GM12891 (cell line): ENCODE data around the gene ALCAM.

Experiments used
- DNase-seq: peaks from one replicate; pipeline ENCODE4 v3.0.0; 2011; ENCODE audit warnings: low spot score; ENCODE audit not compliant: insufficient read length
- FAIRE-seq: peaks from 2 replicates; lab custom pipeline; 2011; peaks lifted over from hg19 to GRCh38; lab: Jason Lieb, UNC
- PAX5 ChIP-seq: IDR thresholded peaks from 2 replicates; pipeline ENCODE4 v1.6.1; 2011; ENCODE audit warnings: low read length, moderate library complexity, mild to moderate bottlenecking; ENCODE audit not compliant: insufficient read depth, severe bottlenecking
- POLR2A ChIP-seq: IDR thresholded peaks from 2 replicates; pipeline ENCODE4 v1.6.1; 2011; ENCODE audit warnings: low read depth, low read length, control low read depth
- POLR2AphosphoS5 ChIP-seq: IDR thresholded peaks from 2 replicates; pipeline ENCODE4 v1.6.1; 2011; ENCODE audit warnings: low read depth, low read length, control low read depth
- POU2F2 ChIP-seq: IDR thresholded peaks from 2 replicates; pipeline ENCODE4 v1.6.1; 2011; ENCODE audit warnings: low read depth, mild to moderate bottlenecking, control low read depth, low read length, moderate library complexity
- SPI1 ChIP-seq: IDR thresholded peaks from 2 replicates; pipeline ENCODE4 v1.6.1; 2011; ENCODE audit warnings: low read depth, low read length, control low read depth
- TAF1 ChIP-seq: IDR thresholded peaks from 2 replicates; pipeline ENCODE4 v1.6.1; 2011; ENCODE audit warnings: low read depth, low read length, control low read depth

Gene ALCAM

DNA sequence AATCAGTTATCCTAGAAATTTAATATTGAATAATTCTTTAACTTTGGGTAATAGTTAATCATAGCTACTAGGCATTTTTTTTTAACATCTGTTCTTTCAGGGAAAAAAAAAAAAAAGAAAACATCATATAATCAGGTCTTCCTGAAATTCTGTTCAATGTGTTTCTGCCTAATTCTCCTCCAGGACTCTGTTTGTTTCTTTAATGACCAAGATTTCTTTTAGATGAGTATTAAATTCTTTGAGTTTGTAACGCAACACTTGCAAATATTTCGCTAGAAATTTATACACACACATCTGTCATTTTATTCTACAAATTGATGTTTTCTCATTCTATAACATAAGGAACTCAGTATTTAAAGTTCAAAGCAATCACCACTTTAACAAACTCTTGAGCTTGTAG is 56.7 kb downstream of the ALCAM start:
- no peak for FAIRE-seq
- no peak for DNase-seq

DNA sequence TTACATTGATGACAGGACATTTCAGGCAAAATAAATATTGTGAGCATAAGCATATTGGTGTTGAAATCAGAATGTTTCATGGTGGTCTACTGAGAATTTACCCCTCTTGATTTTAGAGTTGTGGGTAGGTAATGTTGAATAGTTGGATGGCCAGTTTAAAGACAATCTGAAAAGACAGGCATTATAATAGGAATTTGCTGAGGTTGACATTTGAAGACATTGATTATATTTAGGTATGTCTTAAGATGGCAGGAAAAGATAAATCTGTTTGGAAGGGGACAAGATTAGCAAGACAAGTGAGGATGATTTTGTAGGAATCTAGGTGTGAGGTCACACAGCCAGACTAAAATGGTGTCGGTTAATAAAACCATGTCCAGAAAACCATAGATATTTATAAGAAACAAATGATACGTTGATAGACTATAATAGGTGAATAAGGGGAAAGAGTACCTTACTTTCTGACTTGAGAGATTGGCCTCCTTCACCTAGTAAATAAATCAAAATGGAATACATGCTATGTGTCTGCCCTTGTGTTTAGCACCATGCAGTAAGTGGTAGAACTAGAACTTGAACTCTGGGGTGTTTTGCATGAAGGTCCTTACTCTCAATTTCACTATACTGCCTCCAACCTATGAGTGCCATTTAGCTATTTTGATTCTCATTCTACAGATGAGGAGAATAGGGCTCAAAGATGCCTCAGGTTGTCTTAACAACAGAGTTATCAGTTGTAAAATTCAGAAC is 57.9 kb downstream of the ALCAM start:
- DNase-seq, result no peak
- no peak for FAIRE-seq
- TF ChIP-seq PAX5 (no peak), SPI1 (no peak), POU2F2 (no peak), POLR2AphosphoS5 (no peak), POLR2A (no peak), TAF1 (no peak)

More for the DNA sequence above, 56.7 kb downstream of the ALCAM start:
- no peak for TF ChIP-seq PAX5
- TF ChIP-seq POU2F2, result no peak
- no peak for TF ChIP-seq POLR2A
- TF ChIP-seq TAF1, result no peak
- TF ChIP-seq SPI1, result no peak
- TF ChIP-seq POLR2AphosphoS5, result no peak

- FAIRE-seq, result no peak
- TF ChIP-seq POU2F2 (no peak), POLR2AphosphoS5 (no peak), SPI1 (no peak), PAX5 (no peak), TAF1 (no peak), POLR2A (no peak)
- DNase-seq, result no peak
Measured at GRCh38 chr3:105425153-105425502, 58.4 kb downstream of the ALCAM start.

- TF ChIP-seq POLR2AphosphoS5, result no peak
- no peak for TF ChIP-seq SPI1
- no peak for FAIRE-seq
- no peak for DNase-seq
Measured at GRCh38 chr3:105427332-105427731, 60.6 kb downstream of the ALCAM start.

DNA sequence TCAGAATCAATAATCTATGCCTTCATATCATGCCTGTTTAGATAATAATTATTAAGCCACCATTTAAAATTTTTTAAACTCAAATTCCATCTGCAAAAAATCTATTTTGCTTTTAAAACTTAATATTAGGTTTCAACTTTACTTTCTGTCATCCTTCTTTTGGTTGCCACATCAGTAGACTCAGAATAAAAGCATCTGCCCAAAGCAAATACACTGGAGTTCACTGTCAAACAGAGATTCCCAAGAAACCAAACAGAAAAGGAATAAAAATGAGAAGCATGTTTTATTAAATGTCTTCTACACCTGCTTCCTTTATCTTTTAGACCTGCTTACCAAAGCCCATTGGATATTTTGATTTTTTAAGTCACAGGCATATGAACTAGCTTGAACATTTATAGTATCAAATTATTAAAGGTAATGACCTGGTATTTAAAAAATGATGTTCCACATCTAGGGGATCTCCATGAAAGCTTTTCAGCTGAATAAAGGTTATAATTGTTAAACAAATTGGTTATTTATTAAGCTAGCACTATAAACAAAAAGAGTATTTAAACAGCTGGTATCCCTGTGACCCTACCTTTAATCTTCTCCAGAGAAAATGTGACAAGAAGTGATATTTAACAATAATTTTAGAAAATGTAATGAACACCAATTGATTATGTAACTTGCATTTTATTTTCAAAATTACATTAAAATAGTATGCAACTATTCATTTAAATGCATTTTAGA is 62.5 kb downstream of the ALCAM start:
- DNase-seq (no peak), FAIRE-seq (no peak)
- no peak for TF ChIP-seq SPI1
- no peak for TF ChIP-seq PAX5
- no peak for TF ChIP-seq POLR2AphosphoS5
- no peak for TF ChIP-seq POLR2A
- TF ChIP-seq POU2F2, result no peak
- TF ChIP-seq TAF1, result no peak

DNA sequence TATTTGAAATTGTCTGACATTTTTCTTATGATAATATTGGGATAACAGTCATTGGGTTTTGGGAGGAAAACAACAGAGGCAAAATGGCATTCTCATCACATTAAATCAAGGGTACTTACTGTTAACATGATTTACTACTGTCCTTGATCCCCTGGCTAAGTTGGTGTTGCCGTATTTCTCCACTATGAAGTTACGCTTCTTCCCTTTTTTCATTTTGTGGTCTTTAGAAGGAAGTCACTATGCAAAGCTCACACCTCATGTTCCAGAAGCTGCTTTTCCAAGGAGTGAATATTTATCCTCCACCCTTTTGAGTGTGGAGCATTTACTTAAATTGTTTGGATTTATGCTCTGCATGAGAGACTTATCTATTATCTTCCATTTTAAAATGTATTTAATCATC is 63.7 kb downstream of the ALCAM start:
- no peak for FAIRE-seq
- DNase-seq, result no peak
- TF ChIP-seq POLR2A (no peak), TAF1 (no peak), POU2F2 (no peak), POLR2AphosphoS5 (no peak), SPI1 (no peak), PAX5 (no peak)

GRCh38 chr3:105431200-105431599 is 64.5 kb downstream of the ALCAM start:
- FAIRE-seq (peak; percentile 63), DNase-seq (no peak)
- TF ChIP-seq SPI1, result no peak
- no peak for TF ChIP-seq PAX5
- no peak for TF ChIP-seq TAF1
- TF ChIP-seq POLR2AphosphoS5, result no peak
- no peak for TF ChIP-seq POLR2A
- TF ChIP-seq POU2F2, result no peak

- no peak for FAIRE-seq
- TF ChIP-seq POLR2AphosphoS5, result no peak
- TF ChIP-seq TAF1, result no peak
- no peak for TF ChIP-seq PAX5
- TF ChIP-seq SPI1, result no peak
- TF ChIP-seq POLR2A, result no peak
- no peak for TF ChIP-seq POU2F2
Measured at GRCh38 chr3:105435277-105435676, 68.6 kb downstream of the ALCAM start.

DNA sequence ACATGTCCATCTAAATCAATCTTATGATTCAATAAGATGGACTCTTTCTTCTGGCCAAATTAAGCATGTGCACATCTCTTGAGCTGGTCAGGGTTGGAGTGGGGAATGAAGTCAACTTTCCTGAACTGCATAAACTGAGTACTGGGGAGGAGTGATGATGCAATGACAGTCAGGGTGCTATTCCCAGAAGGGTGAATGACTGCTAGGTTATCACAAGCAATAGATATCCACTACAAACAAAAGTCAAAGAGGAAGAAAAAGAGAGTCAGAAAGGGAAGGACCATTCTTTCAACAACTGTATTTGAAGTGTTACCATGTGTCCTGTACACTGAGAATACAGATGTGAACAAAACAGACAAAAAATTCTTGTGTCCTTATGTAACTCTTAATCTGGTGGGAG is 70.0 kb downstream of the ALCAM start:
- no peak for FAIRE-seq

More at GRCh38 chr3:105435277-105435676, 68.6 kb downstream of the ALCAM start:
- DNase-seq, result no peak

DNA sequence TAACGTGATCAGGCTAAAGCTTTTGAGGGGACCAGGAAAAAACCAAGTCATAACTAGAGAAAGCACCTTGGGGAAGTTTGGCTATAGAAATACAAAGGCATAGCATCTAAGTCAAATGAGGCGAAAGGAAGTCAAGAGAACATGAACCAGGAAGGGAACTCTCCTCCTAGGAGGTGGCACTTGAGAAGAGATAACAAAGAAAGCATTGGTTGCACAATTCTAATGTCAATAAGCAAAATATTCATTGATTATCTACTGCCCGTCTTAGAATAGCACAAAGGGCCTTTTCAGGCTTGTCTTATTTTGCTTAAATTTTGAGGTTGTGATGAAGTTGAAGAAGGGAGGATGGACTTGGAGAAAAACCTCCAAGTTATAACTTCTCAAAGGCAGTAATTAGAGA is 73.4 kb downstream of the ALCAM start:
- TF ChIP-seq SPI1 (no peak), POLR2AphosphoS5 (no peak), POU2F2 (no peak), POLR2A (no peak), TAF1 (no peak), PAX5 (no peak)
- DNase-seq, result no peak
- no peak for FAIRE-seq

More for the DNA sequence above, 70.0 kb downstream of the ALCAM start:
- TF ChIP-seq TAF1, result no peak
- no peak for TF ChIP-seq POU2F2
- no peak for TF ChIP-seq POLR2A
- no peak for TF ChIP-seq SPI1
- TF ChIP-seq POLR2AphosphoS5, result no peak
- TF ChIP-seq PAX5, result no peak
- no peak for DNase-seq
